Neural progenitor cell (in vitro differentiated cells): Measurements from ENCODE around the gene KIF26B.

Experiments
- CTCF ChIP-seq: fragments of 200-600 bp; sonication (generic); IDR thresholded peaks from 2 replicates; pipeline ENCODE4 v1.5.1; 2017; ENCODE audit warnings: antibody characterized with exemption, mild to moderate bottlenecking
- EZH2 ChIP-seq: fragments of 200-600 bp; sonication (generic); IDR thresholded peaks from 2 replicates; pipeline ENCODE4 v1.6.1; 2017; ENCODE audit warnings: antibody characterized with exemption, mild to moderate bottlenecking, moderate library complexity
- EZH2phosphoT487 ChIP-seq: fragments of 200-600 bp; sonication (generic); IDR thresholded peaks from 2 replicates; pipeline ENCODE4 v1.6.1; 2017; ENCODE audit warnings: antibody characterized with exemption

GRCh38 chr1:245353915-245354775, 199.4 kb downstream of the KIF26B start:
- TF ChIP-seq CTCF = no peak
- no peak for TF ChIP-seq EZH2
- TF ChIP-seq EZH2phosphoT487 = no peak
